Stimulated activated CD4-positive, alpha-beta T cell treated with anti-CD3 and anti-CD28 coated beads, Interleukin-4, amount 100 ng/mL, for 24 hours (primary cell): ENCODE data around the gene ZDHHC19.
"Not testable (repeated sequence)": the region's sequence is repeated elsewhere in the genome, so short reads cannot be mapped to it uniquely, and the experiment has no call there.

ENCODE experiments used
- DNase-seq: peaks from one replicate; pipeline ENCODE4 v3.0.0-alpha.2; 2020

ZDHHC19 gene

GRCh38 chr3:196222876-196223595, 11.8 kb upstream of the ZDHHC19 start:
- no peak for DNase-seq

- no peak for DNase-seq
Measured at GRCh38 chr3:196220991-196221390, 9.8 kb upstream of the ZDHHC19 start.

- DNase-seq, result no peak
Measured at GRCh38 chr3:196220587-196220986, 9.4 kb upstream of the ZDHHC19 start.

GRCh38 chr3:196219970-196220311, 8.7 kb upstream of the ZDHHC19 start:
- DNase-seq, result no peak

GRCh38 chr3:196219194-196219969, 8.2 kb upstream of the ZDHHC19 start:
- peak; percentile 66 for DNase-seq

- no peak for DNase-seq
Measured at GRCh38 chr3:196218155-196218712, 7.0 kb upstream of the ZDHHC19 start.

GRCh38 chr3:196217307-196218154, 6.3 kb upstream of the ZDHHC19 start:
- no peak for DNase-seq

- no peak for DNase-seq
Measured at GRCh38 chr3:196216681-196217211, 5.5 kb upstream of the ZDHHC19 start.

- DNase-seq, result no peak
Measured at GRCh38 chr3:196216089-196216564, 4.9 kb upstream of the ZDHHC19 start, which contains the start of gene SLC51A. Gene SLC51A, plus strand, starts transcription at chr3:196216534. Its CDS starts 179 bp downstream, at chr3:196216713.

GRCh38 chr3:196215493-196216020, 4.4 kb upstream of the ZDHHC19 start:
- no peak for DNase-seq

- DNase-seq, result no peak
Measured at GRCh38 chr3:196214783-196215441, 3.7 kb upstream of the ZDHHC19 start.

GRCh38 chr3:196209944-196210672, 1.1 kb downstream of the ZDHHC19 start:
- DNase-seq, result not testable (repeated sequence)

GRCh38 chr3:196208942-196209695, 2.1 kb downstream of the ZDHHC19 start:
- DNase-seq, result no peak

GRCh38 chr3:196207833-196208607, 3.2 kb downstream of the ZDHHC19 start:
- peak; percentile 49 for DNase-seq

- peak; percentile 24 for DNase-seq
Measured at GRCh38 chr3:196207159-196207832, 3.9 kb downstream of the ZDHHC19 start.

GRCh38 chr3:196205442-196206205, 5.6 kb downstream of the ZDHHC19 start:
- not testable (repeated sequence) for DNase-seq

- no peak for DNase-seq
Measured at GRCh38 chr3:196203846-196204245, 7.4 kb downstream of the ZDHHC19 start.

GRCh38 chr3:196202516-196202970, 8.7 kb downstream of the ZDHHC19 start:
- DNase-seq, result no peak
